Right lobe of liver (tissue), 4 donors: ENCODE measurements around the gene MYO16.

Source experiments
- CTCF ChIP-seq, 4 donors: fragments of 200-600 bp in 3 of 4; fragments of 450-650 bp in 1 of 4; IDR thresholded peaks; one replicate each; pipeline versions ENCODE4 v1.5.1 to v1.8.0; 2016 to 2022; ENCODE audit warnings: antibody characterized with exemption in 4 of 4, mild to moderate bottlenecking in 2 of 4
- POLR2A ChIP-seq: fragments of 450-650 bp; IDR thresholded peaks from one replicate; pipeline ENCODE4 v1.6.1; 2017; ENCODE audit warnings: antibody characterized with exemption, mild to moderate bottlenecking
- donor health status: DM: no; HTN: no; CAD: no.
- donor health status: DM: no; HTN: no; CAD: no.
- donor health status: DM: no; HTN: yes; CAD: no.

GRCh38 chr13:108903613-108904012, 274.2 kb downstream of the MYO16 start:
- TF ChIP-seq CTCF (IDR thresholded peaks at IDR 0.05), result no peak
- no peak for TF ChIP-seq POLR2A
